Keratinocyte (primary cell): ENCODE measurements around the gene GLIS2. TPM values are rescaled to one million over a fixed set of nuclear protein-coding genes. Genes with fewer than 3 reads are reported as not detected.

ENCODE experiments used
- DNase-seq: peaks from one replicate; pipeline ENCODE4 v3.0.0-alpha.2; 2011; ENCODE audit warnings: low read depth, missing footprints, low spot score
- FAIRE-seq: peaks from 2 replicates; lab custom pipeline; 2011; peaks lifted over from hg19 to GRCh38; lab: Jason Lieb, UNC
- H2AFZ ChIP-seq: 2 replicates; pipeline ENCODE4 v1.6.0; 2012; ENCODE audit warnings: low read length, control low read depth, inconsistent platforms; ENCODE audit not compliant: control insufficient read depth
- H3K27ac ChIP-seq: 2 replicates; pipeline ENCODE4 v1.5.1; 2011; ENCODE audit warnings: low read length; ENCODE audit not compliant: control insufficient read depth, insufficient read depth
- H3K27me3 ChIP-seq: 3 replicates; pipeline ENCODE4 v1.6.0; 2011; ENCODE audit warnings: low read length; ENCODE audit not compliant: control insufficient read depth, insufficient read depth; ENCODE audit errors: extremely low read depth
- H3K36me3 ChIP-seq, 2 experiments: 2 replicates in 1 of 2; 3 replicates in 1 of 2; pipeline ENCODE4 v1.5.1; 2011; ENCODE audit warnings: low read length in 2 of 2, mild to moderate bottlenecking in 1 of 2; ENCODE audit not compliant: control insufficient read depth in 2 of 2, insufficient read depth in 2 of 2; ENCODE audit errors: extremely low read depth in 1 of 2
- H3K4me1 ChIP-seq: 3 replicates; pipeline ENCODE4 v1.5.1; 2011; ENCODE audit warnings: low read length; ENCODE audit not compliant: control insufficient read depth, insufficient read depth; ENCODE audit errors: extremely low read depth
- H3K4me2 ChIP-seq: 3 replicates; pipeline ENCODE4 v1.6.0; 2011; ENCODE audit warnings: low read depth, low read length; ENCODE audit not compliant: control insufficient read depth, insufficient read depth; ENCODE audit errors: extremely low read depth
- H3K4me3 ChIP-seq, 3 experiments: fragments of 200-600 bp in 1 of 3; sonication (generic) in 1 of 3; 2 replicates in 2 of 3; 3 replicates in 1 of 3; pipeline ENCODE4 v1.5.1; 2011 to 2016; ENCODE audit warnings: low read length in 3 of 3, mild to moderate bottlenecking in 3 of 3, control low read depth in 2 of 3, inconsistent platforms in 1 of 3, low read depth in 1 of 3, mixed read lengths in 1 of 3, mixed run types in 1 of 3, moderate library complexity in 1 of 3; ENCODE audit not compliant: control insufficient read depth in 2 of 3, insufficient read depth in 2 of 3; ENCODE audit errors: extremely low read depth in 1 of 3
- H3K79me2 ChIP-seq: 2 replicates; pipeline ENCODE4 v1.6.0; 2012; ENCODE audit warnings: low read length; ENCODE audit not compliant: control insufficient read depth, insufficient read depth
- H3K9ac ChIP-seq: 3 replicates; pipeline ENCODE4 v1.6.0; 2011; ENCODE audit warnings: low read length; ENCODE audit not compliant: control insufficient read depth, insufficient read depth; ENCODE audit errors: extremely low read depth
- H3K9me1 ChIP-seq: 3 replicates; pipeline ENCODE4 v1.6.0; 2011; ENCODE audit warnings: low read length; ENCODE audit not compliant: control insufficient read depth, insufficient read depth; ENCODE audit errors: extremely low read depth
- H3K9me3 ChIP-seq: 2 replicates; pipeline ENCODE4 v1.5.1; 2012; ENCODE audit warnings: low read depth, low read length; ENCODE audit not compliant: control insufficient read depth
- H4K20me1 ChIP-seq: 3 replicates; pipeline ENCODE4 v1.6.0; 2011; ENCODE audit warnings: low read length; ENCODE audit not compliant: control insufficient read depth, insufficient read depth; ENCODE audit errors: extremely low read depth
- EZH2 ChIP-seq: IDR thresholded peaks from one replicate; pipeline ENCODE4 v1.6.1; 2012; ENCODE audit warnings: inconsistent platforms, mild to moderate bottlenecking, low read length, moderate library complexity
- dilution Hi-C: fragments of 300-500 bp; cut with MboI; formaldehyde crosslinking; loops from one replicate; pipeline ENCODE4 v1.7.0; 2020; ENCODE audit warnings: low sequenced_read_pairs; ENCODE audit not compliant: extremely low pct_ligation_motif_present
- polyA plus RNA-seq, 5 experiments: library from polyadenylated mRNA; depleted of rRNA in 3 of 5; stranded (reverse) in 3 of 5; stranded (forward) in 1 of 5; unstranded in 1 of 5; fragments of >200 nt; gene quantifications; 1 replicate in 1 of 5; 2 replicates in 3 of 5; 3 replicates in 1 of 5; pipeline versions ENCODE4 v1.2.1 to v1.2.3, GENCODE V29; 2011 to 2012; ENCODE audit warnings: missing spikeins in 2 of 5, low read depth in 1 of 5, low replicate concordance in 1 of 5
- TF ChIP-seq, protein P1 (sequence below), 3 experiments: IDR thresholded peaks in 1 of 3; conservative IDR thresholded peaks in 1 of 3; optimal IDR thresholded peaks in 1 of 3; 2 replicates in 2 of 3; 3 replicates in 1 of 3; pipeline versions ENCODE3 to v1.5.1; 2011; ENCODE audit warnings: low read length in 3 of 3, mild to moderate bottlenecking in 3 of 3, moderate library complexity in 2 of 3, control low read depth in 1 of 3, inconsistent platforms in 1 of 3; ENCODE audit not compliant: insufficient read depth in 2 of 3; ENCODE audit errors: extremely low read depth in 1 of 3

GLIS2 gene
- polyA plus RNA-seq, 1 donor (not counting 4 experiments of a cell fraction or from before 2014, with no cell fraction given): 0.63 TPM

DNA sequence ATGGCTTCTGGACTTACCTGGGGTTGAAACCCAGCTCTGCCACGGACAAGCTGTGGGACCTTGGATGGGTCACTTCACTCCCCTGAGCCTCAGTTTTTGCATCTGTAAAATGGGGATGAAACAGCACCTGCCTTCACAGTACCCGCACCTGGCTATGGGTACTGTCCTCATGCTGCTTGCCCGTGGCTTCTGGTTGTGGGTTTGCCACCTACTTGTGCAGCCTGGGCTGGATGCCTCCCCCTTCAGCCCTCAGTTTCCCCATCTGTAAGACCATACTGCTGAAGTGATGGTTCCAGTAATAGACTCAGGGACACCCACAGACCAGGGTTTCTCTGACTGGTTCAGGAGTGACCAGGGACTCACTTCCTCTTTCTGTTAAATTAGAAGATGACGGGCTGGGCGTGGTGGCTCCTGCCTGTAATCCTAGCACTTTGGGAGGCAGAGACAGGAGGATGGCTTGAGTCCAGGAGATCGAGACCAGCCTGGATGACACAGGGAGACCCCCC, 9.4 kb downstream of the GLIS2 start:
- FAIRE-seq (no peak), DNase-seq (no peak)
- peaks cover 20% of the 10 kb centered on the region for H3K4me1 ChIP-seq
- no peaks in the 10 kb centered on the region for H3K9me3 ChIP-seq
- H4K20me1 ChIP-seq: peaks cover 8% of the 10 kb centered on the region
- no peak overlapping the region for H3K4me3 ChIP-seq
- H3K9me1 ChIP-seq: no peaks in the 10 kb centered on the region
- no peaks in the 10 kb centered on the region for H3K27me3 ChIP-seq
- no peaks in the 10 kb centered on the region for H3K36me3 ChIP-seq
- H3K4me2 ChIP-seq: no peak overlapping the region
- TF ChIP-seq, protein P1, sequence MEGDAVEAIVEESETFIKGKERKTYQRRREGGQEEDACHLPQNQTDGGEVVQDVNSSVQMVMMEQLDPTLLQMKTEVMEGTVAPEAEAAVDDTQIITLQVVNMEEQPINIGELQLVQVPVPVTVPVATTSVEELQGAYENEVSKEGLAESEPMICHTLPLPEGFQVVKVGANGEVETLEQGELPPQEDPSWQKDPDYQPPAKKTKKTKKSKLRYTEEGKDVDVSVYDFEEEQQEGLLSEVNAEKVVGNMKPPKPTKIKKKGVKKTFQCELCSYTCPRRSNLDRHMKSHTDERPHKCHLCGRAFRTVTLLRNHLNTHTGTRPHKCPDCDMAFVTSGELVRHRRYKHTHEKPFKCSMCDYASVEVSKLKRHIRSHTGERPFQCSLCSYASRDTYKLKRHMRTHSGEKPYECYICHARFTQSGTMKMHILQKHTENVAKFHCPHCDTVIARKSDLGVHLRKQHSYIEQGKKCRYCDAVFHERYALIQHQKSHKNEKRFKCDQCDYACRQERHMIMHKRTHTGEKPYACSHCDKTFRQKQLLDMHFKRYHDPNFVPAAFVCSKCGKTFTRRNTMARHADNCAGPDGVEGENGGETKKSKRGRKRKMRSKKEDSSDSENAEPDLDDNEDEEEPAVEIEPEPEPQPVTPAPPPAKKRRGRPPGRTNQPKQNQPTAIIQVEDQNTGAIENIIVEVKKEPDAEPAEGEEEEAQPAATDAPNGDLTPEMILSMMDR (optimal IDR thresholded peaks at IDR 0.05 in 1 of 3, IDR thresholded peaks at IDR 0.05 in 1 of 3, conservative IDR thresholded peaks at IDR 0.05 in 1 of 3; ENCODE audit: extremely low read depth in 1 of 3, insufficient read depth in 2 of 3, low read length in 3 of 3): no peak
- no peak for TF ChIP-seq EZH2
- peaks cover 63% of the 10 kb centered on the region for H3K79me2 ChIP-seq
- no peak overlapping the region for H2AFZ ChIP-seq
- dilution Hi-C loops: no loop called here
- no peak overlapping the region for H3K9ac ChIP-seq
- no peak overlapping the region for H3K27ac ChIP-seq

DNA sequence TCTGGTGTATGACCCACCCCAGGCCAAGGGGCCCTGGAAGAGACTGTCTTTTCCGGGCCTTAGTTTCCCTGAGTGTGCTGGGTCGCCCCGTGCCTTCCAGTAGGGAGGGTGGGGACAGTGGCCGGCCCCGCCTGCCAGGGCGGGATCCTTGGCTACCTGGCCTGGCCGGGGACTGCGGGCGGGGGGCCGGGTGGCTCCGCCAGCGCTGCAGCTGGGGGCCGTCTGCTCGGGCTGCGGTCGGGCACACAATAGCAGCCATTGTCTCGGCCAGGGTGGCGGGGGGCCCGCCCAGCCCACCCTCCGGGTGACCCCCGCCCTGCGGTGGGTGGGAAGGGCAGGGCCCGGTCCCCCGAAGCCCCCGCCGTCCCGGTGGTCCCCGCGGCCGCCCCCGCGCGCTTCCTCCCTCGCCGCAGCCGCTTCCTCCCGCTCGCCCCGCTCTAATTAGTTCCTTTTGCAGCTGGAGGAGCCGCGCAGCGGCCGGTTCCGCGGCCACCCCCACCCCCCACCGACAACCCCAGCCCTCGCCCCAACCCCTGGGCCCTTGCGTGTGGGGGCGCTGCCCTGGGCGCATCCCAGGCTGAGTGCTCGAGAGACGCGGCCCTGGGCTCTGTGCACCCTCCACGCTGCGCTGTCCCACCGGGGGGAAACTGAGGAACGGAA, 11.6 kb downstream of the GLIS2 start:
- Histone ChIP-seq H3K4me2 (peak overlapping the region; percentile 77), H3K4me1 (peaks cover 16% of the 10 kb centered on the region), H3K27me3 (no peaks in the 10 kb centered on the region), H3K27ac (no peak overlapping the region), H3K79me2 (peaks cover 48% of the 10 kb centered on the region), H2AFZ (no peak overlapping the region), H3K4me3 (peak overlapping the region; percentile 35 to 51 (median 36)), H3K9ac (peak overlapping the region; percentile 52), H3K9me1 (no peaks in the 10 kb centered on the region), H3K36me3 (peaks cover 0 to 1% of the 10 kb centered on the region in 2 experiments), H3K9me3 (no peaks in the 10 kb centered on the region), H4K20me1 (peaks cover 8% of the 10 kb centered on the region)
- DNase-seq (no peak), FAIRE-seq (no peak)
- TF ChIP-seq, protein P1 (optimal IDR thresholded peaks at IDR 0.05 in 1 of 3, IDR thresholded peaks at IDR 0.05 in 1 of 3, conservative IDR thresholded peaks at IDR 0.05 in 1 of 3; ENCODE audit: extremely low read depth in 1 of 3, insufficient read depth in 2 of 3, low read length in 3 of 3): peak in 1 of 3 experiments; percentile 34
- no peak for TF ChIP-seq EZH2
- dilution Hi-C loops: no loop called here
